ENCODE data around the gene ICE1.

Gene ICE1

GRCh38 chr5:5539590-5539989 is 117.1 kb downstream of the ICE1 start:
- DNase-seq = no peak

Data from right kidney (tissue), 1 donor.